ENCODE data around the gene ZDHHC14. TPM values are rescaled to one million over a fixed set of nuclear protein-coding genes. Genes with fewer than 3 reads are reported as not detected.
"Not testable (repeated sequence)": the region's sequence is repeated elsewhere in the genome, so short reads cannot be mapped to it uniquely, and the experiment has no call there.

Gene ZDHHC14
- total RNA-seq, 2 donors from 2014 or later = 53.3 to 66.2 TPM

- intact Hi-C loops (cut with DNase I) = no loop called here
- no peak for TF ChIP-seq POLR2AphosphoS5 (IDR thresholded peaks at IDR 0.05)
- TF ChIP-seq POLR2A (IDR thresholded peaks at IDR 0.05) = no peak
- TF ChIP-seq CTCF (IDR thresholded peaks at IDR 0.05) = no peak
- no peak overlapping the region for H3K4me3 ChIP-seq
- H3K9me3 ChIP-seq = no peaks in the 10 kb centered on the region
- no peak for DNase-seq (ENCODE audit: low spot score)
- no peaks in the 10 kb centered on the region for H3K27me3 ChIP-seq (replicated peaks; ENCODE audit: insufficient read depth)
- no peaks in the 10 kb centered on the region for H3K4me1 ChIP-seq (replicated peaks)
- H3K27ac ChIP-seq = no peak overlapping the region
- no peaks in the 10 kb centered on the region for H3K36me3 ChIP-seq
- 88% methylated on average over 6 of the region's 6 CpGs for WGBS
These were observed 25.0 kb downstream of the ZDHHC14 start for GRCh38 chr6:157405986-157406385.

GRCh38 chr6:157406661-157407060 lies 25.7 kb downstream of the ZDHHC14 start:
- 88% methylated on average over 7 of the region's 7 CpGs for WGBS
- TF ChIP-seq POLR2AphosphoS5 (IDR thresholded peaks at IDR 0.05) (no peak), CTCF (IDR thresholded peaks at IDR 0.05) (no peak)
- H3K9me3 ChIP-seq = no peaks in the 10 kb centered on the region
- no peak overlapping the region for H3K4me3 ChIP-seq
- no peaks in the 10 kb centered on the region for H3K36me3 ChIP-seq
- intact Hi-C loops (cut with DNase I) = no loop called here
- H3K4me1 ChIP-seq (replicated peaks) = no peaks in the 10 kb centered on the region
- DNase-seq (ENCODE audit: low spot score) = no peak
- H3K27ac ChIP-seq = no peak overlapping the region
- no peaks in the 10 kb centered on the region for H3K27me3 ChIP-seq (replicated peaks; ENCODE audit: insufficient read depth)

- Histone ChIP-seq H3K36me3 (no peaks in the 10 kb centered on the region), H3K27ac (no peak overlapping the region), H3K27me3 (replicated peaks; ENCODE audit: insufficient read depth) (no peaks in the 10 kb centered on the region), H3K9me3 (no peaks in the 10 kb centered on the region), H3K4me1 (replicated peaks) (no peaks in the 10 kb centered on the region), H3K4me3 (no peak overlapping the region)
- TF ChIP-seq POLR2A (IDR thresholded peaks at IDR 0.05) (no peak), POLR2AphosphoS5 (IDR thresholded peaks at IDR 0.05) (no peak), CTCF (IDR thresholded peaks at IDR 0.05) (no peak)
- intact Hi-C loops (cut with DNase I) = no loop called here
- no peak for DNase-seq (ENCODE audit: low spot score)
- 49% methylated on average over 3 of the region's 3 CpGs for WGBS
These were observed 26.7 kb downstream of the ZDHHC14 start for GRCh38 chr6:157407646-157408045.

GRCh38 chr6:157408427-157408826 lies 27.4 kb downstream of the ZDHHC14 start:
- H3K4me3 ChIP-seq; H3K4me1 ChIP-seq (replicated peaks); H3K27ac ChIP-seq; H3K36me3 ChIP-seq; H3K9me3 ChIP-seq; intact Hi-C loops (cut with DNase I); DNase-seq (ENCODE audit: low spot score); H3K27me3 ChIP-seq (replicated peaks; ENCODE audit: insufficient read depth): not testable (repeated sequence)
- 96% methylated on average over 5 of the region's 5 CpGs for WGBS

GRCh38 chr6:157410045-157410444 lies 29.1 kb downstream of the ZDHHC14 start:
- no peaks in the 10 kb centered on the region for H3K4me1 ChIP-seq (replicated peaks)
- intact Hi-C loops (cut with DNase I) = no loop called here
- H3K36me3 ChIP-seq = no peaks in the 10 kb centered on the region
- no peak overlapping the region for H3K4me3 ChIP-seq
- H3K27me3 ChIP-seq (replicated peaks; ENCODE audit: insufficient read depth) = no peaks in the 10 kb centered on the region
- DNase-seq (ENCODE audit: low spot score) = no peak
- H3K9me3 ChIP-seq = no peaks in the 10 kb centered on the region
- TF ChIP-seq CTCF (IDR thresholded peaks at IDR 0.05) (no peak), POLR2AphosphoS5 (IDR thresholded peaks at IDR 0.05) (no peak), POLR2A (IDR thresholded peaks at IDR 0.05) (no peak)
- no peak overlapping the region for H3K27ac ChIP-seq
- 85% methylated on average over 5 of the region's 5 CpGs for WGBS

All from prostate gland (tissue), 2 donors.